ENCODE data around the gene KAZN.

DNA sequence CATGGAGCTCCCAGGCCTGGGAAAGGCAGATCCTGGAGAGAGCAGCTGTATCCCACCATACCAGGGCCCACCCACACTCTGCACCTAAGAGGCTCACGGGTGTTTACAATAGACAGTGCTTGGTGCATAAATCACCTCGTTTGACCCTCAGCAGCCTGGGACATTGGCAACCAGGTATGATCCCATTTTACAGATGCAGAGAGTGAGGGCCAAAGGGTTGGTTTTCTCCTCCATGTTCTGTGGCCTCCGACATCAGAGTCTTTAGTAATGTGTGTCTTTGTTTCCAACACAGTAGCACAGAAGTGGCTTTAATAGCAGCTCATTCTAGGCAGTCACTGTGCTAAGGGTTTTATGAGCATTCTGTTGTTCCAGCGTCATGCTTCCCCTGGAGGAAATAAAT is 176.5 kb downstream of the KAZN start:
- TF ChIP-seq, protein P1, sequence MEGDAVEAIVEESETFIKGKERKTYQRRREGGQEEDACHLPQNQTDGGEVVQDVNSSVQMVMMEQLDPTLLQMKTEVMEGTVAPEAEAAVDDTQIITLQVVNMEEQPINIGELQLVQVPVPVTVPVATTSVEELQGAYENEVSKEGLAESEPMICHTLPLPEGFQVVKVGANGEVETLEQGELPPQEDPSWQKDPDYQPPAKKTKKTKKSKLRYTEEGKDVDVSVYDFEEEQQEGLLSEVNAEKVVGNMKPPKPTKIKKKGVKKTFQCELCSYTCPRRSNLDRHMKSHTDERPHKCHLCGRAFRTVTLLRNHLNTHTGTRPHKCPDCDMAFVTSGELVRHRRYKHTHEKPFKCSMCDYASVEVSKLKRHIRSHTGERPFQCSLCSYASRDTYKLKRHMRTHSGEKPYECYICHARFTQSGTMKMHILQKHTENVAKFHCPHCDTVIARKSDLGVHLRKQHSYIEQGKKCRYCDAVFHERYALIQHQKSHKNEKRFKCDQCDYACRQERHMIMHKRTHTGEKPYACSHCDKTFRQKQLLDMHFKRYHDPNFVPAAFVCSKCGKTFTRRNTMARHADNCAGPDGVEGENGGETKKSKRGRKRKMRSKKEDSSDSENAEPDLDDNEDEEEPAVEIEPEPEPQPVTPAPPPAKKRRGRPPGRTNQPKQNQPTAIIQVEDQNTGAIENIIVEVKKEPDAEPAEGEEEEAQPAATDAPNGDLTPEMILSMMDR (IDR thresholded peaks at IDR 0.05), result no peak
- no peak for TF ChIP-seq POLR2A (IDR thresholded peaks at IDR 0.05)
